Left renal pelvis (tissue), 4 donors: ENCODE data around the gene FAF1. TPM values are rescaled to one million over a fixed set of nuclear protein-coding genes. Genes with fewer than 3 reads are reported as not detected.
"Not testable (repeated sequence)": the region's sequence is repeated elsewhere in the genome, so short reads cannot be mapped to it uniquely, and the experiment has no call there.

ENCODE experiments used
- DNase-seq, 4 donors: peaks; one replicate each; pipeline ENCODE4 v3.0.0-alpha.2; 2013; ENCODE audit warnings: low read depth in 4 of 4, low spot score in 3 of 4
- polyA plus RNA-seq, 4 donors: library from polyadenylated mRNA; unstranded; fragments of 120-200 nt; gene quantifications; one replicate each; pipeline ENCODE4 v1.2.1, GENCODE V29; 2013; ENCODE audit not compliant: insufficient read length in 4 of 4

The FAF1 gene
- polyA plus RNA-seq, 4 donors: 52.7 to 72.0 (median 64.6) TPM

GRCh38 chr1:50967416-50968157 is 7.5 kb upstream of the FAF1 start:
- no peak for DNase-seq

DNA sequence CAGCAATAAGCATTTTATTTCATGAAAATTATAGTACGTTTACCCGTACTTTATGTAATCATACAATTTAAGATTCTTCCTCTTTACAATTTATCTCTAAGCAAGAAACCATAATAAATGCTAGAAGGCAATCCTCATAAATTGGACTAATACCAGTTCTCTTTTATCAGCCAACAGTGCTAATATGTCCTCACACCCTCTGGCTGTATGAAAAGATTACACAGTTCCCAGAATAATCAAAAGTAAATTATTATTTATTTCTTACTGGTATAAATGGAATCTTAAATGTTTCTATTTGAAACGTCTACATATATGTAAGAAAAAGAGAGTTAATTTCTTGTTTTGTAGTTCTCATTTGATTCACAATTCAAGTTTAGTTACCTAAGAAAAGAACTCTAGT is 6.9 kb upstream of the FAF1 start:
- DNase-seq: no peak

- no peak for DNase-seq
These were observed 4.8 kb upstream of the FAF1 start for GRCh38 chr1:50964863-50965262.

- DNase-seq: no peak
These were observed 659 bp downstream of the FAF1 start for GRCh38 chr1:50959303-50959912.

GRCh38 chr1:50955116-50955515 is 5.0 kb downstream of the FAF1 start:
- DNase-seq: no peak

DNA sequence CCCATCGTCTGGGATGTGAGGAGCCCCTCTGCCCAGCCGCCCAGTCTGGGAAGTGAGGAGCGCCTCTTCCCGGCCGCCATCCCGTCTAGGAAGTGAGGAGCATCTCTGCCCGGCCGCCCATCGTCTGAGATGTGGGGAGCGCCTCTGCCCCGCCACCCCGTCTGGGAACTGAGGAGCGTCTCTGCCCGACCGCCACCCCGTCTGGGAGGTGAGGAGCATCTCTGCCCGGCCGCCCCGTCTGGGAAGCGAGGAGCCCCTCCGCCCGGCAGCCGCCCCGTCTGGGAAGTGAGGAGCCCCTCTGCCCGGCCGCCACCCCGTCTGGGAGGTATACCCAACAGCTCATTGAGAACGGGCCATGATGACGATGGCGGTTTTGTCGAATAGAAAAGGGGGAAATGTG is 7.5 kb downstream of the FAF1 start:
- not testable (repeated sequence) for DNase-seq

DNA sequence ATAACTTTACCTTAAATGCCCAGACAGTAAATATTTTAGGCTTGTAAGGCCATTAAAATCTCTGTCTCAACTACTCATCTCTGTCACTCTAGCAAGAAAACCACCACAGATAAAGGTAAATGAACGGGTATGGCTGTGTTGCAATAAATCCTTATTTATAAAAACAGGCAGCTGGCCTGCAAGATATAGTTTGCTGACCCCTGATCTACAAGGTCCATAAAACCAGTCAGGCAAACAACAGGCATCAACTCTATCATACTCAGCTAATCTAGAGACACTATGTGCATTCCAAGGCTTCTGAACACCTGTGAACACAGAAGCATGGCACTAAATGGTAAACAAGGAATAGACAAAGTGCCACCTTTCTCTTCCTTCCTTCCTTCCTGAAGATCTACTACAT is 9.7 kb downstream of the FAF1 start:
- no peak for DNase-seq

GRCh38 chr1:50949286-50949982 is 10.6 kb downstream of the FAF1 start:
- no peak for DNase-seq

- DNase-seq: no peak
These were observed 17.7 kb downstream of the FAF1 start for GRCh38 chr1:50942334-50942733.

DNA sequence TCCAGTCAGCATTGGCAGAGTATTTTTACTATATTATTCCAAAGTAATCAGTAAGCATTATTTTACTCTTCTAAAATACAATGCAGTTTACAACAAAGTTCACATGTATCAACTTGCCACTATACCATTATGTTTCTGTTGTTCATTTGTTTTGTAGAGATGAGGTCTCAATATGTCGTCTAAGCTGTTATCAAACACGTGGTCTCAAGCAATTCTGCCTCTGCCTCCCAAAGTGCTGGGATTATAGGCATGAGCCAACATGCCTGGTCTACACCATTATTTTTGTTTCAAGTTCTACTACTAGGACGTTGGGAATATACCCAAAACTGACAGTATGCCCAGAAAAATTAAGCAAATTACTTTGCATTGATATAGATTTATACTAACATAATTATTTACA is 19.8 kb downstream of the FAF1 start:
- no peak for DNase-seq

- DNase-seq: no peak
These were observed 23.7 kb downstream of the FAF1 start for GRCh38 chr1:50936321-50936720.

- not testable (repeated sequence) for DNase-seq
These were observed 24.8 kb downstream of the FAF1 start for GRCh38 chr1:50935276-50935675.

GRCh38 chr1:50934838-50935237 is 25.2 kb downstream of the FAF1 start:
- DNase-seq: no peak

DNA sequence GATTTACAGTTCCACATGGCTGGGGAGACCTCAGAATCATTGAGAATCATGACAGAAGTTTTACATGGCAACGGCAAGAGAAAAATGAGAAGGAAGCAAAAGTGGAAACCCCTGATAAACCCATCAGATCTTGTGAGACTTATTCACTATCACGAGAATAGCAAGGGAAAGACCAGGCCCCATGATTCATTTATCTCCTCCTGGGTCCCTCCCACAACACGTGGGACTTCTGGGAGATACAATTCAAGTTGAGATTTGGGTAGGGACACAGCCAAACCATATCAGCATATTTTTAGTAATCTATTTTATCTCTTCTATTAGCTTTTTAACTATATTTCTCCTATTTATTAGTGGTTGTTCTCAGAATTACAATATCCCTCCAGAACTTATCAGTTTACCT is 26.3 kb downstream of the FAF1 start:
- not testable (repeated sequence) for DNase-seq

- not testable (repeated sequence) for DNase-seq
These were observed 28.0 kb downstream of the FAF1 start for GRCh38 chr1:50932043-50932442.

DNA sequence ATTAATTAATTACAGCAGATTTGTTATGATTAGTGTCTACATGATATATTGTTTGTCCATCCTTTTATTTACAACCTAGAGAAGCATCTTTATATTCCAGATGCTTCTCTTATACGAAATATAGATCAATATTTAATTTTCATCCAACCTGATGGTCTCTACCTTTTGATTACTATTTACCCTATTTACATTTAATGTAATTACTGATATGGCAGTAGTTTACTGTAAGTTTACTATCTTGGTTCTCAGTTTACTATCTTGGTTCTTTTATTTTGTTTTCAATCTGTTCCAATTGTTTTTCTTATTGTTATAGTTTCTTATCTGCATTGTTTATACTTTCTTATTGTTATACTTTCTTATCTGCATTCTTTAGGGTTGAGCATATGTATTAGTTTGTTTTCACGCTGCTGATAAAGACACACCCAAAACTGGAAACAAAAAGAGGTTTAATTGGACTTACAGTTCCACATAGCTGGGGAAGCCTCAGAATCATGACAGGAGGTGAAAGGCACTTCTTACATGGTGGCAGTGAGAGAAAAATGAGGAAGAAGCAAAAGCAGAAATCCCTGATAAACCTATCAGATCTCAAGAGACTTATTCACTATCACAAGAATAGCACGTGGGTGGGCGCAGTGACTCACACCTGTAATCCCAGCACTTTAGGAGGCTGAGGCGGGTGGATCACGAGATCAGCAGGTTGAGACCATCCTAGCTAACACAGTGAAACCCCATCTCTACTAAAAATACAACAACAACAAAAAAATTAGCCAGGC is 28.9 kb downstream of the FAF1 start:
- no peak for DNase-seq

GRCh38 chr1:50930193-50930592 is 29.9 kb downstream of the FAF1 start:
- DNase-seq: no peak

GRCh38 chr1:50929376-50929958 is 30.6 kb downstream of the FAF1 start:
- no peak for DNase-seq

- DNase-seq: no peak
These were observed 36.5 kb downstream of the FAF1 start for GRCh38 chr1:50923564-50923963.

GRCh38 chr1:50921029-50921428 is 39.0 kb downstream of the FAF1 start:
- no peak for DNase-seq

DNA sequence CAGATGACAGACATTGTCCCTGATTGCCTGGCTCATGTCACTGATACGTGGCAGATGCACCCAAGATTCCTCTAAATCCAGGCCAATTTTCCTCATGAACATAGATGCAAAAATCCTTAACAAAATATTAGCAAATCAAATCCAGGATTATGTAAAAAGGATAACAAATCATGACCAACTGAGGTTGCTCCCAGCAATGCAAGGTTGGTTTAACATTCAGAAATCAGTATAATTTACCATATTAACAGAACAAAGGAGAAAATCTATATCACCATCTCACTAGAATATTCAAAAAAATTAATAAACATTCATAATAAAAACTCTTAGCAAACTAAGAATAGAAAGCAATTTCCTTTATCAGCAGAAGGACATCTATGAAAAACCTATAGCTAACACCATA is 39.7 kb downstream of the FAF1 start:
- no peak for DNase-seq
